ENCODE measurements around the gene TSPYL4. TPM values are rescaled to one million over a fixed set of nuclear protein-coding genes. Genes with fewer than 3 reads are reported as not detected.

Gene TSPYL4
- polyA plus RNA-seq, 1 experiment, result 33.7 TPM

GRCh38 chr6:116251568-116252384, 2.1 kb downstream of the TSPYL4 start:
- CTCF ChIA-PET, result interaction anchor here (0.6 to 5.3 kb wide), 5 partner anchors 16 to 313 kb away, joined by 3 to 43 read pairs (median 3); no protein-coding TSS in a partner anchor
- Histone ChIP-seq H3K4me3 (ENCODE audit: low read depth, low read length) (peak overlapping the region; percentile 38), H3K27me3 (ENCODE audit: control insufficient read depth, insufficient read depth, low read length) (no peaks in the 10 kb centered on the region), H3K36me3 (ENCODE audit: control insufficient read depth, insufficient read depth, low read length) (no peaks in the 10 kb centered on the region)
- TF ChIP-seq CTCF (IDR thresholded peaks at IDR 0.05; ENCODE audit: insufficient read depth, low read depth, low read length), result no peak
- DNase-seq (ENCODE audit: low read depth), result peak; percentile 60
- POLR2A ChIA-PET, result interaction anchor here (0.7 kb wide), 1 partner anchor 430 kb away, joined by 4 read pairs; no protein-coding TSS in a partner anchor

GRCh38 chr6:116248577-116248976, 5.3 kb downstream of the TSPYL4 start:
- POLR2A ChIA-PET, result no interaction called here
- CTCF ChIA-PET, result interaction anchor here (1.1 kb wide), 1 partner anchor 30 kb away, joined by 3 read pairs; no protein-coding TSS in a partner anchor
- Histone ChIP-seq H3K27me3 (ENCODE audit: control insufficient read depth, insufficient read depth, low read length) (no peaks in the 10 kb centered on the region), H3K4me3 (ENCODE audit: low read depth, low read length) (no peak overlapping the region), H3K36me3 (ENCODE audit: control insufficient read depth, insufficient read depth, low read length) (no peaks in the 10 kb centered on the region)
- no peak for DNase-seq (ENCODE audit: low read depth)
- TF ChIP-seq CTCF (IDR thresholded peaks at IDR 0.05; ENCODE audit: insufficient read depth, low read depth, low read length), result no peak

GRCh38 chr6:116247285-116247684, 6.6 kb downstream of the TSPYL4 start:
- POLR2A ChIA-PET, result no interaction called here
- no peak for DNase-seq (ENCODE audit: low read depth)
- no peaks in the 10 kb centered on the region for H3K36me3 ChIP-seq (ENCODE audit: control insufficient read depth, insufficient read depth, low read length)
- TF ChIP-seq CTCF (IDR thresholded peaks at IDR 0.05; ENCODE audit: insufficient read depth, low read depth, low read length), result no peak
- CTCF ChIA-PET, result interaction anchor here (1.1 kb wide), 1 partner anchor 29 kb away, joined by 3 read pairs; no protein-coding TSS in a partner anchor
- no peak overlapping the region for H3K4me3 ChIP-seq (ENCODE audit: low read depth, low read length)
- H3K27me3 ChIP-seq (ENCODE audit: control insufficient read depth, insufficient read depth, low read length), result no peaks in the 10 kb centered on the region

- ChIA-PET POLR2A (no interaction called here), CTCF (no interaction called here)
Measured at GRCh38 chr6:116246089-116246488, 7.8 kb downstream of the TSPYL4 start.

More at GRCh38 chr6:116246089-116246488, 7.8 kb downstream of the TSPYL4 start:
- no peak for DNase-seq (ENCODE audit: low read depth)
- Histone ChIP-seq H3K36me3 (ENCODE audit: control insufficient read depth, insufficient read depth, low read length) (no peaks in the 10 kb centered on the region), H3K27me3 (ENCODE audit: control insufficient read depth, insufficient read depth, low read length) (no peaks in the 10 kb centered on the region), H3K4me3 (ENCODE audit: low read depth, low read length) (no peak overlapping the region)
- TF ChIP-seq CTCF (IDR thresholded peaks at IDR 0.05; ENCODE audit: insufficient read depth, low read depth, low read length), result no peak

Measured in BJ (cell line).